NCI-H1436 treated with DMSO at 0.1 percent for 48 hours (cell line): ENCODE data around the gene SELENOP.

ENCODE experiments used
- DNase-seq: peaks from one replicate; lab custom pipeline; 2025; lab: John Stamatoyannopoulos, UW

Gene SELENOP

GRCh38 chr5:42798284-42799240 lies 13.1 kb downstream of the SELENOP start:
- DNase-seq = no peak

- DNase-seq = no peak
These were observed 20.5 kb downstream of the SELENOP start for GRCh38 chr5:42791151-42791550.

GRCh38 chr5:42787845-42788244 lies 23.8 kb downstream of the SELENOP start:
- DNase-seq = no peak

- no peak for DNase-seq
These were observed 24.6 kb downstream of the SELENOP start for GRCh38 chr5:42787073-42787472.

- DNase-seq = no peak
These were observed 25.9 kb downstream of the SELENOP start for GRCh38 chr5:42785756-42786155.

- DNase-seq = no peak
These were observed 27.6 kb downstream of the SELENOP start for GRCh38 chr5:42784132-42784531.

GRCh38 chr5:42781584-42781983 lies 30.1 kb downstream of the SELENOP start:
- DNase-seq = no peak

- no peak for DNase-seq
These were observed 32.6 kb downstream of the SELENOP start for GRCh38 chr5:42779083-42779482.

GRCh38 chr5:42772265-42772993 lies 39.3 kb downstream of the SELENOP start:
- DNase-seq = no peak

- no peak for DNase-seq
These were observed 41.7 kb downstream of the SELENOP start for GRCh38 chr5:42770003-42770402.

GRCh38 chr5:42768106-42768504 lies 43.6 kb downstream of the SELENOP start:
- DNase-seq = no peak

- DNase-seq = no peak
These were observed 44.1 kb downstream of the SELENOP start for GRCh38 chr5:42767491-42768105.

GRCh38 chr5:42761791-42762190 lies 49.9 kb downstream of the SELENOP start:
- DNase-seq = no peak

- no peak for DNase-seq
These were observed 51.3 kb downstream of the SELENOP start for GRCh38 chr5:42760426-42760825.

- DNase-seq = no peak
These were observed 52.2 kb downstream of the SELENOP start for GRCh38 chr5:42759456-42759855.

- no peak for DNase-seq
These were observed 54.8 kb downstream of the SELENOP start, which contains the start of gene CCDC152 for GRCh38 chr5:42756606-42757601. CCDC152 (plus strand) TSS chr5:42756818; CDS start chr5:42759122, 2,304 bp downstream.

GRCh38 chr5:42753099-42753498 lies 58.6 kb downstream of the SELENOP start:
- no peak for DNase-seq

GRCh38 chr5:42751044-42751443 lies 60.6 kb downstream of the SELENOP start:
- DNase-seq = no peak

GRCh38 chr5:42750507-42750906 lies 61.2 kb downstream of the SELENOP start:
- no peak for DNase-seq
